T-helper 22 cell (primary cell): ENCODE measurements around the gene FIGNL2.

ENCODE experiments used
- DNase-seq: peaks from one replicate; pipeline ENCODE4 v3.0.0-alpha.2; 2020; ENCODE audit warnings: low read depth

Gene FIGNL2

GRCh38 chr12:51874000-51874399 lies 25.5 kb upstream of the FIGNL2 start:
- DNase-seq: no peak

DNA sequence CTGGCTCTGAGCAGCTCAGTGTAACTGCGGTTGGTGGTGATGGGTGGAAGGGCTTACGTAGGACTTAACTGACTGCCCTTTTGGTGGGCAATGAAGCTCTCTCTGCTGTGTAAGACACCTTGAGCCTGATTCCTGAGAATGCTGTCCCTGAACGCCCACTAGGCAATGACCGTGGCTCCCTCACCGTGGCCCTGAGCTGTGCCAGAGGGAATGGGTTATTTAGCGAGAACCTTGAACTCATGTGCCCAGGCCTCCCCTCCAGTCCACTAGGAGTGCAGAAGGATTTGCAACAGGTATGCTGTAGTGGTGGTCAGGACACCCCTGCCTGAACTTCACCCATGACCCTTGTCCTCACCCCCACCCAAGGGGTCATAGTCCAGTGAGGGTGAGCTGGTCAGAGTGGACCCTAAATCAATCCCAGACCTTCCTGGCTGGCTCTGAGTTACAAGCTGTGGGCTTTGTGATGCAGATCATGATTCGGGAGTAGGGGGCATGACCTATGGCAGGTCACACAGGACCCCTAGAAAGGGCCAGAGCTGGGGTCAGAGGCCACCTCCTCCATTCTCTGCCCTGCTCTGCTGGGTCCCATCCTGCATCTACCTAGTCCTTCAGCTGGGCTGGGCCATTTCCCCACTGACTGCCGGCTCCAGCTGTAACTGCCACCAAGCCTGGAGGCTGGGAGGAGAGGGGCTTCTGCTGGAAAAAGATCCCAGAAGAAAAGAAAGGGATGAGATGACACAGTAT lies 24.9 kb upstream of the FIGNL2 start:
- DNase-seq: no peak

GRCh38 chr12:51872689-51872981 lies 24.1 kb upstream of the FIGNL2 start:
- DNase-seq: no peak

GRCh38 chr12:51871918-51872688 lies 23.6 kb upstream of the FIGNL2 start:
- DNase-seq: no peak

GRCh38 chr12:51871126-51871525 lies 22.6 kb upstream of the FIGNL2 start:
- DNase-seq: no peak

DNA sequence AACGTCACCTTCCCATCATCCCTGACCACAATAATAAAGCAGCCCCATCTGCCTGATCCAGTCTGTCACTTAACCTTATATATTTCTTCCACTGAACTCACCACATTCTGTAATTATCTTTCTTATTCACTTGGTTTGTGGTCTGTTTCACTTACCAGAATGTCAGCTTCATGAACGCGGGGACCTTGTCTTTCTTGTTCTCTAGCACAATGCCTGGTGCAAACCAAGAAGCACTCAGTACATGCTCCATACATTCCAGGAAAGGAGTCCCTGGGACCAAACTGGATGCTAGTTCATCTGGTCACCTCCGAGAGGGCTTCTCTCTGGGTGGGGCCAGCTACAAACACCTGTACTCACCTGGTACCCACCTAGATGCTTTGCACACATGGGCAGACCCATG lies 22.0 kb upstream of the FIGNL2 start:
- DNase-seq: no peak

- no peak for DNase-seq
These were observed 21.4 kb upstream of the FIGNL2 start for GRCh38 chr12:51869931-51870330.

DNA sequence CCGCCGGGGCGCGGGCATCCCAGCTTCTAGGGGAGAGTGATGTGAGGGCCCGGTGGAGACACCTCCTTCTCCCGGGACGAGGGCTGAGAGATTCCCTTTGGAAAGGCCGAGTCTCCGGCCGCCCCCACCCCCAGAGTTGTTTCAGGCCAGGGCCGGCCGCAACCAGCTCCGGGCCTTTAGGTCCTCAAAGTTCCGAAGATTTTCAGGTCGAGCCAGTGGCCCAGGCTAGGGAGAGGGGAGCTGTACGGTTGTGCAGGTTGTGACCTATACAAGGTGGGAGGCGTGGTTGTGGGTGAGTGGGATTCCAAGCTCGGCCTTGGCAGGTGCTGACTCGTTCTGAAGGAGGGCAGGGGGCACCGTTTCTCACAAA lies 21.0 kb upstream of the FIGNL2 start:
- no peak for DNase-seq

GRCh38 chr12:51868821-51869495 lies 20.4 kb upstream of the FIGNL2 start:
- DNase-seq: no peak

DNA sequence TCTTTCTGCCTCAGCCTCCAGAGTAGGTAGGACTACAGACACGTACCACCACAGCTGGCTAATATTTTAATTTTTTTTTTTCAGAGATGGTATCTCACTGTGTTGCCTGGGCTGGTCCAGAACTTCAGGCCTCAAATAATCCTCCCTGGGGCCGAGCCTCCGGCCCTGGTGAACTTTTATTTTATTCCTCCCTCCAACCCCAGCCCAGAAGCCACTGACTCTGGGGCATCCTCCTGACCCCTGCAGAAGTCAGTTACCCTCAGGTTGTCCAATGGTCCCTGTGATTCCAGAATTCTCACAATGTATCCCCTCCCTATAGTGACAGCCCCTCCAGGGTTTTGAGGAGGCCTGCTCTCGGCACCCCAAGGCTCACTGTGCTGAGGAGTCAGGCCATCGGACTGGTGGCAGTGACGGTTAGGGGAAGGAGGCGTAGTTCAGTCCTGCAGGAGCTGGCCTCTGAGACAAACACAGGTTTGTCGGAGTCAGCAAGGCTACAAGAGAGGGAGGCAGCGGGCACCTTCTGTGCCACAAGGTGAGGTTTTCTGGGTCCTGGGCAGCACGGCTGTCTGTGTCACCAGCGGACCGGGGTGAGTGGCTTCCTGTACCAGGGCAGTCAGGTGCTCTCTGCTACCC lies 19.4 kb upstream of the FIGNL2 start:
- DNase-seq: no peak

DNA sequence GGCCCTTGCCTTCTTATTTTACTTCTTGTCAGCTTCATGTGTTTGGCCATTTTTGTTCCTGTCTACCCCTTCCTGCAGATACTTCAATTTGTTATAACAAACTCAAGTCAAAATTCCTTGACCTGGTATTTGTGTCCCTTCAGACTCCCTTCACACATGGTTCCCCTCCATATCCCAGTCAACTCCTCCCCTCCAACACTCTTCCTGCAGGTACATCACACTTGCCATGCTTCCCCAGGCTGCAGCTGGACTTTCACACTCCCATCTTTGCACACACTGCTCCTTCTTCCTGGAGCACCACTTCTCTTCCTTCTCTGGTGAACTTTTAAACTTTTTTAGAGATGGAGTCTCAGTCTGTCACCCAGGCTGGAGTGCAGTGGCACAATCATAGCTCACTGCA lies 18.9 kb upstream of the FIGNL2 start:
- DNase-seq: no peak

DNA sequence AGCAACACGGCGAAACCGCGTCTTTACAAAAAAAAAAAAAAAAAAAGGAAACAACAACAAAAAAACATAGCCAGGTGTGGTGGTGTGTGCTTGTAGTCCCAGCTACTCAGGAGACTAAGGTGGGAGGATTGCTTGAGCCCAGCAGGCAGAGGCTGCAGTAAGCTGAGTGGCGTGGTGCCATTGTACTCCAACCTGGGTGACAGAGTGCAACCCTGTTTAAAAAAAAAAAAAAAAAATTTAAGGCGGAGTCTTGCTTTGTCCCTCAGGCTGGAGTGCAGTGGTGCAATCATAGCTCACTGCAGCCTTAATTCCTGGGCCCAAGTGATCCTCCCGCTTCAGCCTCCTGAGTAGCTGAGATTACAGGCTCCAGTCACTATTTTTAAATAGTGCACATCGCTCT lies 18.2 kb upstream of the FIGNL2 start:
- DNase-seq: no peak

- no peak for DNase-seq
These were observed 17.8 kb upstream of the FIGNL2 start for GRCh38 chr12:51866324-51866723.

- no peak for DNase-seq
These were observed 17.3 kb upstream of the FIGNL2 start for GRCh38 chr12:51865757-51866270.

DNA sequence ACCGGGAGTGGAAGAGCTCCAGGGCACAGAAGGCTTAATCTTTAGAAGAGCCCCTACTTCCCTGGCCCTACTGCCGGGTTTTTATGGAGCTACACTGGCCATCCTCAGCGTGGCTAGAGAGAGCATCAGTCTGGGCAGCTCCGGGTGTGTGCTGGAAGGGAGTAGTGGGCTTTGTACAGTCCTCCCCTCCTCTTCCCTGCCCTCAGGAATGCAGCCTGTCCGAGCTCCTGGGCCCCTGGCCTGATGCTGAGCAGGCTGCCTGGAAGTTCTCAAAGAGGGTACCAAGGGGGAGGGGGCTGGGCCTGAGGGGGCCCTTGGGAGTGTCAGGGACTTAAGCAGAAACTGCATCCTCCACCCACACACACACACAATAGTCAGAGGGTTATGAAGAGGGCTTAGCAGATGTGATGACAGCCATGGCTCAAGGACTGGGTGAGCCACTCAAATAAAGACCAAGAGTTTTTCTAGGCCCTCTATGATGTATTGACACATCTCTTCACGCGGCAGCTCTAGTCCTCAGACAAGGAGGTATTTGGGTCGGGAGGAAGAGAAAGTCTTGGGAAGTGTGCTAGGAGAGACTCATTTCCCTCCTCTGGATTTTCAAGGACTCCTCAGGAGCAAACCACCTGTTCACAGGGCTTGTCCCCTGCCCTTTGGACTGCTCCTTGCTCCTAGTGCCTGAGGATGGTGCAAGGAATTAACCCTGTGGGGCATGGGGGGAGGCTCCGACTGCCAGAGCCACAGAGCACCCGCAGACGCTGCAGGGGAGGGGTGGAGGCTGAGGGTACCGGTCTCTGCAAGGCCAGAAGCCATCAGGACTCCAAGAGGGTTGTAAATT lies 16.5 kb upstream of the FIGNL2 start:
- DNase-seq: no peak

GRCh38 chr12:51863933-51864832 lies 15.7 kb upstream of the FIGNL2 start:
- no peak for DNase-seq

DNA sequence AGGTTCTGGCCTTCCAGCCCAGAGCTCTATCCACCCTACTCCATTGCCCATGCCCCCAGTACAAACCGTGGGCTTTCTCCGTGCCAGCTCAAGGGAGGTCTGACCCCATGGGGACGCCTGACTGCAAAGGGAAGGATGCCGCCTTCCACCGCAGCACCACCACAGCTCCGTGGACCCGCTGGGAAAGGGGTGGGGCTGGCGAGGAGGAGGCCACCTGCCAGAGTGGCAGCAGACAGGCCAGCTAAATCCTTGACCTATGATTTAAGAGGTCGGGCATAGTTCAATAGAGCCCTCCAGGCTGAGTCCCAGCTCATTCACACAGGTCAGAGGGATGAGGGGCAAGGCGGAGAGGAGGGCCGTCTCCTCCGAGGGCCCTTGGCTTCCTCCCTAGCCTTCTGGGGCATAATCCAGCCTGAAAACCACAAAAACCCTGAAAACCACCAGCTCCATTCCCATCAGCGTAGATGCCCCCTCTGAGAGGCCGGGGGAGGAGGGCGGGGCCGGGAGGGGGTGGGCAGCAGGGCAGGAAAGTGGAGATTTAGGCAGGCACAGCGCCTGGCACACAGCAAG lies 14.9 kb upstream of the FIGNL2 start:
- no peak for DNase-seq

- no peak for DNase-seq
These were observed 14.4 kb upstream of the FIGNL2 start for GRCh38 chr12:51862947-51863346.

DNA sequence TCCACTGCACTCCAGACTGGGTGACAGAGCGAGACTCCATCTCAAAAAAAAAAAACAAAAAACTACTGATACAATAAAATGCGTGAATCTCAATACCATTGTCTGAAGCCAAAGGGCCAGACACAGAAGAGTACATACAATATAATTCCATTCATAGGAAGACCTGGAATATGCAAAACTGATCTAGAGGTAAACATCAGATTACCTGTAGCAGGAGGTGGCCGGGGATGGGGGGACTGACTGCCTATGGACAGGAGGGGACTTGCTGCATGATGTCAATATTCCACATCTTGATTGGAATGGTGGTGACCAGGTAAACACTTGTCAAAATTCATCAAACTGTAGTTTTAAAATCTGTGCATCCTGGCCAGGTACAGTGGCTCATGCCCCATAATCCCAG lies 12.5 kb upstream of the FIGNL2 start:
- no peak for DNase-seq
